Motor neuron (in vitro differentiated cells): Measurements from ENCODE around the gene HDLBP. TPM values are rescaled to one million over a fixed set of nuclear protein-coding genes. Genes with fewer than 3 reads are reported as not detected.
"Not testable (repeated sequence)": the region's sequence is repeated elsewhere in the genome, so short reads cannot be mapped to it uniquely, and the experiment has no call there.

Experiments
- ATAC-seq, 8 experiments: fragments of 200-7000 bp; cut with Tn5 transposase; replicated peaks in 6 of 8; 2 replicates each; pipeline ENCODE4 v1.8.0; 2021; ENCODE audit warnings: mild to moderate bottlenecking in 8 of 8, moderate library complexity in 8 of 8
- H3K27ac ChIP-seq, 2 donors: fragments of 250-450 bp; sonication (Bioruptor Pico); 2 replicates each; pipeline ENCODE4 v1.9.0; 2021; ENCODE audit warnings: antibody characterized with exemption in 2 of 2, mild to moderate bottlenecking in 2 of 2, moderate library complexity in 1 of 2
- H3K4me1 ChIP-seq, 2 donors: fragments of 250-450 bp; sonication (Bioruptor Pico); replicated peaks in 1 of 2; 2 replicates each; pipeline ENCODE4 v1.6.1; 2021; ENCODE audit warnings: antibody characterized with exemption in 2 of 2, mild to moderate bottlenecking in 2 of 2, moderate library complexity in 1 of 2
- H3K4me3 ChIP-seq, 5 donors: fragments of 250-450 bp; sonication (Bioruptor Pico); 2 replicates each; pipeline ENCODE4 v1.9.0; 2021; ENCODE audit warnings: antibody characterized with exemption in 5 of 5, mild to moderate bottlenecking in 5 of 5, moderate library complexity in 4 of 5
- WGBS, 10 experiments: fragments of 450-650 bp; shearing (Covaris generic); methylation state at CpG; one replicate each; pipeline ENCODE4 v1.0.0; 2022; 5-methylcytosine and 5-hydroxymethylcytosine counted together
- in situ Hi-C, 9 experiments: fragments of 400-800 bp; cut with MboI; loops; one replicate each; pipeline ENCODE4 v1.15.0; 2021; ENCODE audit warnings: low sequenced_read_pairs in 9 of 9, low pct_unique_long_range_greater_than_20kb in 2 of 9; ENCODE audit not compliant: unreplicated experiment in 9 of 9
- total RNA-seq, 8 experiments: library from RNA; unstranded; fragments of 300-600 nt; gene quantifications; 2 replicates each; pipeline versions ENCODE4 v1.2.3 to v1.2.4, GENCODE V29; 2022

HDLBP gene
- total RNA-seq, 8 experiments from 2014 or later = 141 to 466 (median 303) TPM

GRCh38 chr2:241291977-241292376 is 23.5 kb downstream of the HDLBP start:
- in situ Hi-C loops = no loop called here
- Histone ChIP-seq H3K4me1 (no peaks in the 10 kb centered on the region), H3K4me3 (no peak overlapping the region), H3K27ac (no peak overlapping the region)
- 17 to 100% (median 78%) methylated on average over 1 to 5 of the region's 6 CpGs; no CpG with 5 or more reads in 2 of the 10 experiments for WGBS, 10 experiments
- ATAC-seq = no peak

- 57 to 94% (median 87%) methylated on average over 3 to 6 of the region's 6 CpGs; no CpG with 5 or more reads in 2 of the 10 experiments for WGBS, 10 experiments
- in situ Hi-C loops = no loop called here
- Histone ChIP-seq H3K27ac (no peak overlapping the region), H3K4me1 (no peaks in the 10 kb centered on the region), H3K4me3 (no peak overlapping the region)
- peak in 2 of 8 experiments; percentile 58 to 67 for ATAC-seq
These were observed 24.3 kb downstream of the HDLBP start for GRCh38 chr2:241291153-241291552.

GRCh38 chr2:241289597-241289996 is 25.9 kb downstream of the HDLBP start:
- Histone ChIP-seq H3K4me1 (no peaks in the 10 kb centered on the region), H3K27ac (no peak overlapping the region), H3K4me3 (no peak overlapping the region)
- 67 to 100% (median 89%) methylated on average over 1 to 3 of the region's 3 CpGs; no CpG with 5 or more reads in 1 of the 10 experiments for WGBS, 10 experiments
- in situ Hi-C loops = no loop called here
- ATAC-seq = no peak

- WGBS, 10 experiments = 72 to 100% (median 93%) methylated on average over 2 to 4 of the region's 4 CpGs; no CpG with 5 or more reads in 1 of the 10 experiments
- H3K27ac ChIP-seq = no peak overlapping the region
- in situ Hi-C loops = no loop called here
- no peaks in the 10 kb centered on the region for H3K4me1 ChIP-seq
- no peak overlapping the region for H3K4me3 ChIP-seq
- ATAC-seq = no peak
These were observed 26.4 kb downstream of the HDLBP start for GRCh38 chr2:241289053-241289452.

GRCh38 chr2:241288324-241288888 is 27.1 kb downstream of the HDLBP start:
- WGBS, 10 experiments = 80 to 100% (median 100%) methylated on average over 1 to 2 of the region's 3 CpGs; no CpG with 5 or more reads in 5 of the 10 experiments
- Histone ChIP-seq H3K4me1 (no peaks in the 10 kb centered on the region), H3K4me3 (no peak overlapping the region), H3K27ac (no peak overlapping the region)
- in situ Hi-C loops = no loop called here
- peak in 1 of 8 experiments; percentile 57 for ATAC-seq

- H3K27ac ChIP-seq = no peak overlapping the region
- H3K4me1 ChIP-seq = peaks cover 11 to 13% of the 10 kb centered on the region in 2 donors
- no peak for ATAC-seq
- H3K4me3 ChIP-seq = no peak overlapping the region
- in situ Hi-C loops = no loop called here
- 80 to 100% (median 90%) methylated on average over 1 to 7 of the region's 9 CpGs; no CpG with 5 or more reads in 4 of the 10 experiments for WGBS, 10 experiments
These were observed 29.0 kb downstream of the HDLBP start for GRCh38 chr2:241286348-241287090.

- Histone ChIP-seq H3K4me3 (no peak overlapping the region), H3K4me1 (peaks cover 11 to 13% of the 10 kb centered on the region in 2 donors), H3K27ac (no peak overlapping the region)
- WGBS, 10 experiments = 78 to 100% (median 100%) methylated on average over 1 of the region's 1 CpG; no CpG with 5 or more reads in 4 of the 10 experiments
- ATAC-seq = no peak
- in situ Hi-C loops = no loop called here
These were observed 29.9 kb downstream of the HDLBP start for GRCh38 chr2:241285596-241285995.

- ATAC-seq = peak in 5 of 8 experiments; percentile 71 to 82 (median 77)
- Histone ChIP-seq H3K27ac (peak overlapping the region in 1 of 2 donors; percentile 15), H3K4me3 (no peak overlapping the region), H3K4me1 (peaks cover 19 to 29% of the 10 kb centered on the region in 2 donors)
- 17 to 56% (median 23%) methylated on average over 2 to 5 of the region's 5 CpGs; no CpG with 5 or more reads in 2 of the 10 experiments for WGBS, 10 experiments
- in situ Hi-C loops = no loop called here
These were observed 32.9 kb downstream of the HDLBP start for GRCh38 chr2:241282555-241282954.

- 85 to 100% (median 100%) methylated on average over 2 to 4 of the region's 4 CpGs; no CpG with 5 or more reads in 1 of the 10 experiments for WGBS, 10 experiments
- in situ Hi-C loops = no loop called here
- no peak for ATAC-seq
- Histone ChIP-seq H3K4me3 (no peak overlapping the region), H3K4me1 (peaks cover 19 to 29% of the 10 kb centered on the region in 2 donors), H3K27ac (no peak overlapping the region)
These were observed 35.2 kb downstream of the HDLBP start for GRCh38 chr2:241280291-241280690.

- ATAC-seq = peak in 5 of 8 experiments; percentile 40 to 59 (median 46)
- in situ Hi-C loops = no loop called here
- peak overlapping the region; percentile 59 to 65 for H3K27ac ChIP-seq
- WGBS, 10 experiments = 75 to 100% (median 88%) methylated on average over 1 to 2 of the region's 3 CpGs; no CpG with 5 or more reads in 6 of the 10 experiments
- H3K4me3 ChIP-seq = no peak overlapping the region
- H3K4me1 ChIP-seq = peaks cover 19 to 29% of the 10 kb centered on the region in 2 donors
These were observed 35.6 kb downstream of the HDLBP start for GRCh38 chr2:241279828-241280227.

- peaks cover 19 to 29% of the 10 kb centered on the region in 2 donors for H3K4me1 ChIP-seq
- peak overlapping the region; percentile 59 to 65 for H3K27ac ChIP-seq
- in situ Hi-C loops = no loop called here
- 20 to 73% (median 56%) methylated on average over 2 to 4 of the region's 8 CpGs; no CpG with 5 or more reads in 2 of the 10 experiments for WGBS, 10 experiments
- ATAC-seq = peak in 5 of 8 experiments; percentile 92 to 96 (median 94)
- H3K4me3 ChIP-seq = no peak overlapping the region
These were observed 36.1 kb downstream of the HDLBP start for GRCh38 chr2:241279413-241279812.

- in situ Hi-C loops, ATAC-seq: not testable (repeated sequence)
- 84 to 100% (median 98%) methylated on average over 1 to 7 of the region's 7 CpGs; no CpG with 5 or more reads in 3 of the 10 experiments for WGBS, 10 experiments
These were observed 37.2 kb downstream of the HDLBP start for GRCh38 chr2:241278306-241278705.

GRCh38 chr2:241275910-241276309 is 39.6 kb downstream of the HDLBP start:
- WGBS, 10 experiments = 82 to 100% (median 100%) methylated on average over 1 of the region's 1 CpG; no CpG with 5 or more reads in 1 of the 10 experiments
- no peak for ATAC-seq
- Histone ChIP-seq H3K27ac (no peak overlapping the region), H3K4me1 (peaks cover 22% of the 10 kb centered on the region in 2 donors), H3K4me3 (no peak overlapping the region)
- in situ Hi-C loops = no loop called here

More at GRCh38 chr2:241278306-241278705, 37.2 kb downstream of the HDLBP start:
- H3K4me1 ChIP-seq = peaks cover 22 to 29% of the 10 kb centered on the region in 2 donors
- not testable (repeated sequence) for H3K27ac ChIP-seq, H3K4me3 ChIP-seq
